ENCODE data around the gene USP36. TPM values are rescaled to one million over a fixed set of nuclear protein-coding genes. Genes with fewer than 3 reads are reported as not detected.
"Not testable (repeated sequence)": the region's sequence is repeated elsewhere in the genome, so short reads cannot be mapped to it uniquely, and the experiment has no call there.

The USP36 gene
- polyA plus RNA-seq, 1 donor, result 30.5 TPM

- no peak for DNase-seq
These were observed 30.0 kb upstream of the USP36 start for GRCh38 chr17:78870621-78871020.

DNA sequence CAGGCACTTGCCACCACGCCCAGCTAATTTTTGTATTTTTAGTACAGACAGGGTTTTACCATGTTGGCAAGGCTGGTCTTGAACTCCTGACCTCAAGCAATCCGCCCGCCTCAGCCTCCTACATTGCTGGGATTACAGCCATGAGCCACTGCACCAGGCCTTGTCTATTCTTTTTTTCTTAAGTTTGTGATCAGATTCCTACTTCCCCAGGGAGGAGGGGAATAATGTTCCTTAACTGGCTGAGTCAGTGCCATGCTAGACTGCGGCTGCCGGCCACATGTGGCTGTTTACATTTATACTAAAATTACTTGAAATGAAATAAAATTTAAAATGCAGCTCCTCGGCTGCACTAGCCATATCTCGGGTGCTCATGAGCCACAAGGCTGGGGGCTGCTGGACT, 27.8 kb upstream of the USP36 start:
- DNase-seq, result no peak

- DNase-seq, result not testable (repeated sequence)
These were observed 26.4 kb upstream of the USP36 start for GRCh38 chr17:78867046-78867445.

DNA sequence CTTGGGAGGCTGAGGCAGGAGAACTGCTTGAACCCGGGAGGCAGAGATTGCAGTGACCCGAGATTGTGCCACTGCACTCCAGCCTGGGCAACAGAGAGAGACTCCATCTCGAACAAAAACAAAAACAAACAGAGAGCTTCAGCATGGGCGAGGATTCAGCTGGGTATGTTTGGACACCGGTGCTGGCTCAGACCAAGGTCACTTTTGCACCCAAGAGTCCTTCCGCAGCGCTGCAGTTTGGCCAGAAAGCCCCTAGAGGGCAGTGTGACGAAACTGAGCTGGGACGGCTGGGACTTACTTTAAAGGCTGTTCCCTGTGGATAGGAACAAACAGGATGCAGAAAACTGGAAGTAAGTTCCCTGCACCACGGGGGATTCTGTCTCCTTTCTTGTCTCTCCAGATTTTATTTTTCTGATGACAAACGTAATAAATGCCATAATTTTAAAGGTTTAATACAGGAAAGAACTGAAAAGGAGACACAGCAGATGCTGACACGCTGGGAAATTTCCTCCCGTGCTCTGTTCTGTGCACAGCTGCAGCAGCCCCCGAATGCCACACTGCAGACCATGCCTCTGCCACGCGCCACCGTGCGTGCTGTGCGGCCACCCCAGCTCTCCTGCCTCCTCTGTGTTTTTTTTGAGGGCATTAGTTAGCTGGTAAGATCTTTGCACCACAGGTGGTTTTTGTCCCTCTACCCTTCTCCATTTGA, 25.2 kb upstream of the USP36 start:
- peak; percentile 78 for DNase-seq

- DNase-seq, result no peak
These were observed 23.5 kb upstream of the USP36 start for GRCh38 chr17:78864117-78864516.

DNA sequence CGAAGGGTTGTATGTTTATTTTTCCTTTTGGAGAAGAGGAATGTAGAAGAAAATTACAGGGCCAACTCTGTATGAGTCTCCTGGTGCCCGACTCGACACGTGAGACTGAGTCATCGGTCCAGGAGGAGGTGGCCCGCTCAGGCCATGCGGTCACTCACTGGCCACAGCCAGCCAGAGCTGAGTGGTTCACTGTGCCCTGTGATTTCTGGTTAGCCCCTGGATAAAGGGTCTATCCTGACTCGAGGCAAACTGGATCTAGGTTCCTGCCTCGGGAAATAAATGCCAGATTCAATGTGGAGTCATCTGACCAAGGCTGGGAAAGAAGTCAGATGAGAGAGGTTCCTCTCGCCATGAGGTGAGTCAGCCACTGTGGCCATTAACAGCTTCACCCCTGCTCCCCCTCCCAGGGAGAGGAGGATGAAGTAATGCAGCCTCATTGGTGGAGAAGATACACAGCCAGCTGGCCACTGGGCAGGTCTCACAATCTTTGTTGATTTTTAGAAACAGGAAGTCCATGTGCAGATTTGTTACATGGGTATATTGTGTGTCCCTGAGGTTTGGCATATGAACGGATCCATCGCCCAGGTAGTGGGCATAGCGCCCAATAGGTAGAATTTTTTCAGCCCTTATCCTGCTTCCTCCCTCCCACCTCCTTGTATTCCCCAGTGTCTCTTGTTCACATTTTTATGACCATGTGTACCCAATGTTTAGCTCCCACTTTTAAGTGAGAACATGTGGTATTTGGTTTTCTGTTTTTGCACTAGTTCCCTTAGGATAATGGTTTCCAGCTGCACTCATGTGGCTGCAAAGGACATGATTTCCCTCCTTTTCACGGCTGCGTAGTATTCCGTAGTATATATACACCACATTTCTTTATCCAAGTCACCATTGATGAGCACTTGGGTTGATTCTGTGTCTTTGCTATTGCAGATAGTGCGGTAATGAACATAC, 21.7 kb upstream of the USP36 start:
- DNase-seq, result no peak

- no peak for DNase-seq
These were observed 20.6 kb upstream of the USP36 start for GRCh38 chr17:78861229-78861628.

DNA sequence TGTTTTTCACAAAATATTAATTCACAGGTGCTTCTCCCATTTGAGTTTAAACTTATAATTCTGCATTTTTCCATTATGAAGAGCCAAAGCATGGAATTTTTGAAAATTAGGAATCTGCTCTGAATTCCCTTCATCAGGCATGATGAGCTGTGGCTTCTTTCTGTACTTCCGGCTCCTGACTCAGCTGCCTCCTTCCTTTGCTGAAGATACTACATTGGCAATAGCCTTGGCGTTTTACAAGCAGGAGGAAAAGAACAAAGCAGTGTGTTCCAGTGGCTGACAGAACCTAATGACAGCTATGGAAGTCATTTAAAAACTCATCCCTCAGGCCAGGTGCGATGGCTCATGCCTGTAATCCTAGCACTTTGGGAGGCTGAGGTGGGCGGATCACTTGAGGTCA, 18.4 kb upstream of the USP36 start:
- no peak for DNase-seq

DNA sequence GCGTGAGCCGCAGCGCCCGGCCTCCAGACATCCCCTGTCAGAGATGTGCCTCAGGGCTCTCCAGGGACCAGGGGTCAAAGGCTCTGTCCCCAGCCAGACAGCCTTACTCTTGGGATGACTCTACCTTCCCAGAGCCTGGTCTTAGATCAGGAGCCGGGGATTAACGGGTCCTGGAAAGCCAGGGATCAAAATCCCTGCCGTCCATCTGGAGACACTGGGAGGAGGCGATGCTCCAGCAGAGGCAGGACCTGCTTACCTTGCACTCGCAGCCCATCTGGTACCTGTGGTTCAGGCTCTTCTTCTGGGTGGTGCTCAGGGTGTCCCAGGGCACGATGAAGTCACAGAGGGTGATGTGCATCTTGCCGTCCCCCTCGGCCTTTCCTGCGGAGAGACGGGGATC, 16.7 kb upstream of the USP36 start:
- DNase-seq, result no peak

GRCh38 chr17:78855561-78856165, 15.0 kb upstream of the USP36 start:
- no peak for DNase-seq

DNA sequence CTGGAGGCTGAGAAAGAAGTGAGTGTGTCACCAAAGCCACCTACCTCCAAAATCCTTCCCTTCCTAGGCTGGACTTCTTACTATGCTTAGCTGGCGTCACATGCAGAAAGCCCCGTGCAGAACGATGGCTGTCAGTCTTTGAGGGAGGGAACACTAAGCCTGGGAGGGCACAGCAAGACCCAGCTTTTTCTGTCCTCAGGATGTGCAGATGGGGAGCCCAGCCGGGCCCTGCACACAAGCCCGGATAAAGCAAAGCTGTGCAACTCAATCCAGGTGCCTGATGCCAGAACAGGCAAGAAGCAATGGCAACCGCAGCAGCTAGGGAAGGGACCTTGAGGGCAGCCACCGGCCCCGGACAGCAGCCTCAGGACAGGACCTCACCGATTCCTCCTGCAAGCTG, 13.9 kb upstream of the USP36 start:
- DNase-seq, result no peak

GRCh38 chr17:78853926-78854394, 13.3 kb upstream of the USP36 start:
- no peak for DNase-seq

DNA sequence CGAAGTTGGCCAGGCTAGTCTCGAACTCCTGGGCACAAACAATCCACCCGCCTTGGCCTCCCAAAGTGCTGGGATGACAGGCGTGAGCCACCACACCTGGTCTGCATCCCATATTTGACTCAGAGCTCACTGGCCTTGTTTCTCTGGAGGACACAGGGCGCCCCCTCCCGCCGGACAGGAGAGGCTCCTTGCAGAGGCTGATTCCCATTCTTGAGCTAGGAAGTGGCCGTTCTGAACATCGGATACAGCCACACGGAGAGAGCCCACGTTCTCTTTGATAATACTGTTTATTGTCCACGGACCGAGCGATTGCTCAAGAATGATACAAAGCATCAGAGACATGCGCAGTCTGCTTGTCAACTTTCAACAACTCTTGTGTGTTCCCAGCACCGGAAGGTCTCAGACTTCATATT, 12.1 kb upstream of the USP36 start:
- DNase-seq, result no peak

DNA sequence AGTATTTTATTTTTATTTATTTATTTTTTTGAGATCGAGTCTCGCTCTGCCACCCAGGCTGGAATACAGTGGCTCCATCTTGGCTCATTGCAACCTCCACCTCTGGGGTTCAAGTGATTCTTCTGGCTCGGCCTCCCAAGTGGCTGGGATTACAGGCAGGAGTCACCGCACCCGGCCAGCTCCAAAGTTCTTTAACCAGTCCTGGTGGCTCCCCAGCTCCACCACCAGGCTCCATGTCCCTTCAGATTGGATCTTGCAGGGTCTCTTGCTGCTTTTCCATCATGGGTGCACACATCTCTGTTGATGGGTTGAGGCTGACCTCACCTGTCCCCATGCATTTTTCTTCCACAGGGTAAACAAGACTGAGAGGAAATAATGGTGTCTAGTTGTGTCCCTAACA, 8.4 kb upstream of the USP36 start:
- no peak for DNase-seq

GRCh38 chr17:78847052-78847451, 6.4 kb upstream of the USP36 start:
- no peak for DNase-seq

DNA sequence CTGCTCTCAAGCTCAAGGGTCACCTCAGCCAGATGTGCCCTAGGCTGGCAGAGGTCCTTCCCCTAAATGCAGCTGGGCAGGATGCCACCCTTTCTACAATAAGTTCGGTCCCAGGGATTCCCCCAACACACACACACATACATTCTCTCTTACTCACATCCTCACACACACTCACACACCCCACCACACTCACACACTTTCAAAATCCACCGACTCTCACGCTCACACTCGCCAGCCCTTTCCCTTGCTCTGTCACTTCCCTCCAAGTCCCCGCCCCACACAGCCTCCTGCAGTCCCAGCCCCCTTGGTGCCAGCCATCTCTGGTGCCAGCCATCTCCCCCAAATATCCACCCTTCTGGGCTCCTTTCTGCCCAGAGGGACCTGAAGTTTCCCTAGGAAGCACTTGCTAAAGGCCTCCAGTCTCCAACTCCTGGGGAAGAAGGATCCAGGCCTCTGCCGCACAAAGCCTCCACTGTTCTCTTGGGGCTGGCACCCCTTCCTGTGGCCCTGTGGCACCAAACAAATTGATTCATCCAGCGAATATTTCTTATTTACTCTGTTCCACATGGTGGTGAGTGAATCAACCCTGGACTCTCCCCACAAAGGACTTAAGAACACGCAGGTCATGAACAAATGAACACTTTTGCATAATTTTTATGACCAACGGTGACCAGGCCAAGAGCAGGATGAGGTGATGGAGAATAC, 3.8 kb upstream of the USP36 start:
- no peak for DNase-seq

- no peak for DNase-seq
These were observed 2.4 kb upstream of the USP36 start for GRCh38 chr17:78842881-78843565.

- no peak for DNase-seq
These were observed 159 bp downstream of the USP36 start for GRCh38 chr17:78840530-78840779.

DNA sequence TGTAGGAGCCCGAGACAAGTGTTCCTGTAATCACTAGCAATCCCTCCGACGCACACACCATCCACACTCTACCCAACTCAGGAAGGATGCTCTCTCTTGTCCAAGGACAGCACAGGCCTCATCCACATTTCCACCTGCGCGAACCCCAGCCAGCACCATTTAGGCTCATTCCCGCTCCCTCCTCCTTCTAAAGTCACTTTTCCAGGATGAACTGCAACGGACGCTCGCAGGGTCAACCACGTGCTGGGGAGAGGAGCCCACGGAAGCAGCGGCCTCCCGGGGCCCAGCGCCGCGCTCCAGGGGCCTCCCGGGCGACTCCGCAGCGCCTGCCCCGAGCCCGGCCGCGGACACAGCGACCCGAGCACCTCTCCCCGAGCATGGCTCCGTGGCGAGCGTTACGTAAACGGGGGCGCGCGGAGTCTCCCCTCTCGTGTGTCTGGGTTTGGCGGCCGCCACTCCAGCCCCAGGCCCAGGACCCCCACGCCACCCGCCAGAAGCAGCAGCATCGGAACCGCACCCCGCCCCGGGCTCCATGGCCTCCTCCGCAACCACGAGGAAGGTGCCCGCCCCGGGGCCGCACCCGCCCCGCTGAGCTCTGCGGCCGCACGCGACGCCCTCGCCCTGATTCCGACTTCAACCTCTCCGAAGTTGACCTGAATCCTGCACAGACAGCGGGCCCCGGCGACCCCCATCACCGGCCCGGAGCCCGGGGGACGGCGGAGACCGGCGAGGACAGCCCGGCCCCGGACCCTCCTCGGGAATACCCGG, 668 bp downstream of the USP36 start:
- DNase-seq, result no peak

GRCh38 chr17:78839235-78839761, 1.3 kb downstream of the USP36 start:
- DNase-seq, result no peak

DNA sequence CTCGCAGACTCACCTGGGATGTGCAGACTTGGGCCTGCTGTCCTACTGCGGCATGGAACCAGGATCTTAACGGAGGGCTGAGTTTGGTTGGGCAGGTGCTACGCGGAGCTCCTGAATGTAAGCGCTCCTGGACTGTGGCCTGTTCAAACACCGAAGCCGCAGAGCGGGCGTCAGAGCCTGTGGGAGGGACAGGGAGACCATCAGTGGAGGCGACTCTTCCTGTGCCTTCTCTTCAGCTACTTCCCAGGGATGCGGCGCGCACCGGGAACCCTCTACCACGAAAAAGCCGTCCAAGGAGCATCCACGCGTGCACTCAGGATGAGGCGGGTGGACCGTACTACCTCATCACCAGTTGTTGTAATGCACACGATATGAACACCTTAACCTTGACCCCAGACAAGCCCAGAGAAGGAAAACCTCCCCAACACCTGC, 2.0 kb downstream of the USP36 start:
- DNase-seq, result no peak

All from hindlimb muscle (tissue), 1 donor.